Suprapubic skin (tissue), 4 donors: ENCODE data around the gene C10orf95. TPM values are rescaled to one million over a fixed set of nuclear protein-coding genes. Genes with fewer than 3 reads are reported as not detected.

ENCODE experiments used
- DNase-seq, 2 donors: peaks; one replicate each; pipeline ENCODE4 v3.0.0-alpha.2; 2019; ENCODE audit warnings: low spot score in 2 of 2
- H3K27ac ChIP-seq: fragments of 200-600 bp; sonication (generic); one replicate; pipeline ENCODE4 v1.5.1; 2019
- H3K27me3 ChIP-seq: fragments of 200-600 bp; sonication (generic); one replicate; pipeline ENCODE4 v1.5.1; 2019
- H3K36me3 ChIP-seq: fragments of 200-600 bp; sonication (generic); one replicate; pipeline ENCODE4 v1.5.1; 2019
- H3K4me1 ChIP-seq: fragments of 200-600 bp; sonication (generic); one replicate; pipeline ENCODE4 v1.5.1; 2019
- H3K4me3 ChIP-seq: fragments of 200-600 bp; sonication (generic); one replicate; pipeline ENCODE4 v1.5.1; 2019; ENCODE audit warnings: mild to moderate bottlenecking
- H3K9me3 ChIP-seq: fragments of 200-600 bp; sonication (generic); one replicate; pipeline ENCODE4 v1.5.1; 2019
- EP300 ChIP-seq: sonication (generic); formaldehyde crosslinking; IDR thresholded peaks from one replicate; pipeline ENCODE4 v1.6.1; 2017; ENCODE audit warnings: antibody characterized with exemption
- POLR2A ChIP-seq, 2 donors: fragments of 450-650 bp; IDR thresholded peaks; one replicate each; pipeline ENCODE4 v1.6.1; 2017; ENCODE audit warnings: antibody characterized with exemption in 2 of 2, mild to moderate bottlenecking in 2 of 2, moderate library complexity in 2 of 2
- POLR2AphosphoS5 ChIP-seq, 3 donors: sonication (generic); formaldehyde crosslinking; IDR thresholded peaks; one replicate each; pipeline ENCODE4 v1.6.1; 2017; ENCODE audit warnings: antibody characterized with exemption in 3 of 3
- whole genome bisulfite sequencing: methylation state at CpG from one replicate; pipeline ENCODE4 v1.1.5; 2018; 5-methylcytosine and 5-hydroxymethylcytosine counted together
- total RNA-seq, 4 donors: library from RNA; depleted of rRNA; stranded (reverse); fragments of >200 nt; gene quantifications; one replicate each; pipeline ENCODE4 v1.1.0, GENCODE V29; 2016
- TF ChIP-seq, protein P1 (sequence below), 2 donors: fragments of 200-600 bp in 1 of 2; fragments of 450-650 bp in 1 of 2; sonication (generic) in 1 of 2; IDR thresholded peaks; one replicate each; pipeline ENCODE4 v1.5.1; 2016 to 2019; ENCODE audit warnings: antibody characterized with exemption in 2 of 2, mild to moderate bottlenecking in 1 of 2, moderate library complexity in 1 of 2

The C10orf95 gene
- total RNA-seq, 4 donors from 2014 or later = 1.4 to 7.1 (median 5.4) TPM

- no peak overlapping the region for H3K27ac ChIP-seq
- H3K4me3 ChIP-seq = no peak overlapping the region
- DNase-seq = no peak
- H3K27me3 ChIP-seq = no peaks in the 10 kb centered on the region
- no peaks in the 10 kb centered on the region for H3K9me3 ChIP-seq
- peaks cover 7% of the 10 kb centered on the region for H3K4me1 ChIP-seq
- H3K36me3 ChIP-seq = peaks cover 6% of the 10 kb centered on the region
- 89% methylated on average over 24 of the region's 36 CpGs for WGBS
- no peak for TF ChIP-seq EP300
- no peak for TF ChIP-seq POLR2AphosphoS5 (IDR thresholded peaks at IDR 0.05)
- TF ChIP-seq, protein P1, sequence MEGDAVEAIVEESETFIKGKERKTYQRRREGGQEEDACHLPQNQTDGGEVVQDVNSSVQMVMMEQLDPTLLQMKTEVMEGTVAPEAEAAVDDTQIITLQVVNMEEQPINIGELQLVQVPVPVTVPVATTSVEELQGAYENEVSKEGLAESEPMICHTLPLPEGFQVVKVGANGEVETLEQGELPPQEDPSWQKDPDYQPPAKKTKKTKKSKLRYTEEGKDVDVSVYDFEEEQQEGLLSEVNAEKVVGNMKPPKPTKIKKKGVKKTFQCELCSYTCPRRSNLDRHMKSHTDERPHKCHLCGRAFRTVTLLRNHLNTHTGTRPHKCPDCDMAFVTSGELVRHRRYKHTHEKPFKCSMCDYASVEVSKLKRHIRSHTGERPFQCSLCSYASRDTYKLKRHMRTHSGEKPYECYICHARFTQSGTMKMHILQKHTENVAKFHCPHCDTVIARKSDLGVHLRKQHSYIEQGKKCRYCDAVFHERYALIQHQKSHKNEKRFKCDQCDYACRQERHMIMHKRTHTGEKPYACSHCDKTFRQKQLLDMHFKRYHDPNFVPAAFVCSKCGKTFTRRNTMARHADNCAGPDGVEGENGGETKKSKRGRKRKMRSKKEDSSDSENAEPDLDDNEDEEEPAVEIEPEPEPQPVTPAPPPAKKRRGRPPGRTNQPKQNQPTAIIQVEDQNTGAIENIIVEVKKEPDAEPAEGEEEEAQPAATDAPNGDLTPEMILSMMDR (IDR thresholded peaks at IDR 0.05) = no peak
- TF ChIP-seq POLR2A (IDR thresholded peaks at IDR 0.05) = no peak
Observed at GRCh38 chr10:102470579-102471546, 19.5 kb upstream of the C10orf95 start.

DNA sequence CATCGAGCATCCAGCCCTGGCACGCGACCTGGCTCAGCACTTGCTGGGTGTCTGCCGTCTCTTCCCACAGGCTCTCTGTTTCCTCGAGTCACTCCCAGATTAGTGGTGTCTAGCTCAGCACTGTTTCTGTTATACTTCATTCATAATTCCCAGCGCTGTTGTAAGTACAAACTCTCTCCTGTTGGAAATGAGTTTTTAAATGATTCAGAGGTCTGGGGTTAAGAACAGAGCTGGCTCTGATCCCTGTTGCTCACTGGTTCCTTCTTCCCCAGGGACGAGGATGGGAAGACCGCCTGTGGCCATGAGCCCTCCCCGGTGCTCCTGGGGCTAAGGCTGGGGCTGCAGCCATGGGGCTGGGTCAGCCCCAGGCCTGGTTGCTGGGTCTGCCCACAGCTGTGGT lies 17.3 kb upstream of the C10orf95 start:
- TF ChIP-seq EP300 = no peak
- no peak for TF ChIP-seq POLR2A (IDR thresholded peaks at IDR 0.05)
- TF ChIP-seq, protein P1 (IDR thresholded peaks at IDR 0.05) = no peak
- TF ChIP-seq POLR2AphosphoS5 (IDR thresholded peaks at IDR 0.05) = no peak
- no peaks in the 10 kb centered on the region for H3K27me3 ChIP-seq
- H3K36me3 ChIP-seq = peaks cover 6% of the 10 kb centered on the region
- no peak overlapping the region for H3K27ac ChIP-seq
- H3K4me3 ChIP-seq = no peak overlapping the region
- H3K9me3 ChIP-seq = no peaks in the 10 kb centered on the region
- DNase-seq = no peak
- 69% methylated on average over 9 of the region's 9 CpGs for WGBS
- H3K4me1 ChIP-seq = peaks cover 7% of the 10 kb centered on the region

DNA sequence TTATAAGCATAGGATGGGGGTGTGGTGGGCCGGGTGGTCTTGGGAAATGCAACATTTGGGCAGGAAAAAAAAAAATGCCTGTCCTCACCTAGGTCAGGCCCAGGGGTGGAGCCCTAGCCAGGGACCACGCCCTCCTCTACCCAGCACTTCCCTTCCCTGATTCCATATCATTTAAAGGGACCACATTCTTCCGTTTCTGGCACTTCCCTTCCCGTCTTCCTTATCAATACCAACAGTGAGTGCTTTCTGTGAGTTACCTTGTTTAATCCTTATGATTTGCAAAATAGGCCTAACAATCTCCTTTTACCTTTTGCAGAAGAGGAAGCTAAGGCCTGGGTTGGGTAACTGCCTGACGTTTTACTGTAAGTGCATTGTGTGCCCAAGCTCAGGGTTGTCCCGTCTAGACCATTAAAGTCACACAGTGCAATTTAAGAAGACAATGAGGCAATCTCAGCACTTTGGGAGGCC lies 16.7 kb upstream of the C10orf95 start:
- Histone ChIP-seq H3K9me3 (no peaks in the 10 kb centered on the region), H3K4me1 (peaks cover 8% of the 10 kb centered on the region), H3K27me3 (no peaks in the 10 kb centered on the region), H3K4me3 (no peak overlapping the region), H3K27ac (no peak overlapping the region), H3K36me3 (peaks cover 6% of the 10 kb centered on the region)
- no peak for DNase-seq
- 39% methylated on average over 5 of the region's 6 CpGs for WGBS
- TF ChIP-seq POLR2A (IDR thresholded peaks at IDR 0.05) (no peak), POLR2AphosphoS5 (IDR thresholded peaks at IDR 0.05) (no peak), EP300 (no peak)
- TF ChIP-seq, protein P1 (IDR thresholded peaks at IDR 0.05) = no peak

GRCh38 chr10:102467318-102467717 lies 16.0 kb upstream of the C10orf95 start:
- no peak overlapping the region for H3K4me3 ChIP-seq
- H3K27ac ChIP-seq = no peak overlapping the region
- TF ChIP-seq, protein P1 (IDR thresholded peaks at IDR 0.05) = no peak
- TF ChIP-seq POLR2A (IDR thresholded peaks at IDR 0.05) = no peak
- TF ChIP-seq POLR2AphosphoS5 (IDR thresholded peaks at IDR 0.05) = no peak
- TF ChIP-seq EP300 = no peak

GRCh38 chr10:102465466-102465865 lies 14.1 kb upstream of the C10orf95 start:
- 58% methylated on average over 3 of the region's 3 CpGs for WGBS

More at GRCh38 chr10:102467318-102467717, 16.0 kb upstream of the C10orf95 start:
- Histone ChIP-seq H3K36me3 (peaks cover 6% of the 10 kb centered on the region), H3K4me1 (peaks cover 15% of the 10 kb centered on the region), H3K27me3 (no peaks in the 10 kb centered on the region), H3K9me3 (no peaks in the 10 kb centered on the region)
- DNase-seq = no peak
- WGBS = 64% methylated on average over 6 of the region's 6 CpGs

More at GRCh38 chr10:102465466-102465865, 14.1 kb upstream of the C10orf95 start:
- no peak overlapping the region for H3K27ac ChIP-seq
- no peak overlapping the region for H3K4me3 ChIP-seq
- H3K9me3 ChIP-seq = no peaks in the 10 kb centered on the region
- H3K27me3 ChIP-seq = no peaks in the 10 kb centered on the region
- no peaks in the 10 kb centered on the region for H3K36me3 ChIP-seq
- TF ChIP-seq EP300 (no peak), POLR2A (IDR thresholded peaks at IDR 0.05) (no peak), POLR2AphosphoS5 (IDR thresholded peaks at IDR 0.05) (no peak)
- TF ChIP-seq, protein P1 (IDR thresholded peaks at IDR 0.05) = no peak
- DNase-seq = no peak
- peaks cover 32% of the 10 kb centered on the region for H3K4me1 ChIP-seq
